ENCODE measurements around the gene MCUB. TPM values are rescaled to one million over a fixed set of nuclear protein-coding genes. Genes with fewer than 3 reads are reported as not detected.

The MCUB gene
- total RNA-seq, 1 donor from 2014 or later: 28.5 TPM

- no peak overlapping the region for H3K27ac ChIP-seq
- H3K4me1 ChIP-seq: peaks cover 9% of the 10 kb centered on the region
- intact Hi-C loops (cut with DNase I): no loop called here
- H3K36me3 ChIP-seq: no peaks in the 10 kb centered on the region
- DNase-seq (ENCODE audit: extremely low spot score in 2 of 2): no peak
- H3K27me3 ChIP-seq: no peaks in the 10 kb centered on the region
- no peak for TF ChIP-seq CTCF (IDR thresholded peaks at IDR 0.05)
- no peak for TF ChIP-seq POLR2AphosphoS5 (IDR thresholded peaks at IDR 0.05; ENCODE audit: insufficient read depth in 1 of 2, low read depth in 1 of 2)
- no peak for TF ChIP-seq POLR2A (IDR thresholded peaks at IDR 0.05)
- H3K4me3 ChIP-seq: no peak overlapping the region
- H3K9me3 ChIP-seq: no peaks in the 10 kb centered on the region
Measured at GRCh38 chr4:109708435-109708834, 148.4 kb downstream of the MCUB start.

- DNase-seq (ENCODE audit: extremely low spot score in 2 of 2): no peak
- TF ChIP-seq POLR2AphosphoS5 (IDR thresholded peaks at IDR 0.05; ENCODE audit: insufficient read depth in 1 of 2, low read depth in 1 of 2) (no peak), CTCF (IDR thresholded peaks at IDR 0.05) (no peak), POLR2A (IDR thresholded peaks at IDR 0.05) (no peak)
- intact Hi-C loops (cut with DNase I): no loop called here
- H3K4me3 ChIP-seq: no peak overlapping the region
- H3K36me3 ChIP-seq: no peaks in the 10 kb centered on the region
- no peak overlapping the region for H3K27ac ChIP-seq
- peaks cover 3% of the 10 kb centered on the region for H3K4me1 ChIP-seq
- no peaks in the 10 kb centered on the region for H3K27me3 ChIP-seq
- no peaks in the 10 kb centered on the region for H3K9me3 ChIP-seq
Measured at GRCh38 chr4:109708990-109709389, 148.9 kb downstream of the MCUB start.

- Histone ChIP-seq H3K27me3 (no peaks in the 10 kb centered on the region), H3K4me1 (no peaks in the 10 kb centered on the region), H3K27ac (no peak overlapping the region), H3K4me3 (no peak overlapping the region), H3K36me3 (peaks cover 0 to 23% of the 10 kb centered on the region in 2 donors), H3K9me3 (no peaks in the 10 kb centered on the region)
- no peak for TF ChIP-seq POLR2A (IDR thresholded peaks at IDR 0.05)
- TF ChIP-seq POLR2AphosphoS5 (IDR thresholded peaks at IDR 0.05; ENCODE audit: insufficient read depth in 1 of 2, low read depth in 1 of 2): no peak
- no peak for TF ChIP-seq CTCF (IDR thresholded peaks at IDR 0.05)
- intact Hi-C loops (cut with DNase I): no loop called here
- DNase-seq (ENCODE audit: extremely low spot score in 2 of 2): no peak
Measured at GRCh38 chr4:109713500-109713899, 153.5 kb downstream of the MCUB start.

- no peak overlapping the region for H3K4me3 ChIP-seq
- no peak overlapping the region for H3K27ac ChIP-seq
- TF ChIP-seq POLR2A (IDR thresholded peaks at IDR 0.05) (no peak), CTCF (IDR thresholded peaks at IDR 0.05) (no peak), POLR2AphosphoS5 (IDR thresholded peaks at IDR 0.05; ENCODE audit: insufficient read depth in 1 of 2, low read depth in 1 of 2) (no peak)
- no peak for DNase-seq (ENCODE audit: extremely low spot score in 2 of 2)
- no peaks in the 10 kb centered on the region for H3K9me3 ChIP-seq
- intact Hi-C loops (cut with DNase I): no loop called here
- H3K36me3 ChIP-seq: peaks cover 0 to 23% of the 10 kb centered on the region in 2 donors
- no peaks in the 10 kb centered on the region for H3K27me3 ChIP-seq
- H3K4me1 ChIP-seq: no peaks in the 10 kb centered on the region
Measured at GRCh38 chr4:109718759-109719158, 158.7 kb downstream of the MCUB start.

- H3K36me3 ChIP-seq: peaks cover 0 to 20% of the 10 kb centered on the region in 2 donors
- TF ChIP-seq POLR2AphosphoS5 (IDR thresholded peaks at IDR 0.05; ENCODE audit: insufficient read depth in 1 of 2, low read depth in 1 of 2) (no peak), POLR2A (IDR thresholded peaks at IDR 0.05) (no peak), CTCF (IDR thresholded peaks at IDR 0.05) (no peak)
Measured at GRCh38 chr4:109719604-109720003, 159.6 kb downstream of the MCUB start.

More at GRCh38 chr4:109719604-109720003, 159.6 kb downstream of the MCUB start:
- H3K9me3 ChIP-seq: no peaks in the 10 kb centered on the region
- intact Hi-C loops (cut with DNase I): no loop called here
- no peak for DNase-seq (ENCODE audit: extremely low spot score in 2 of 2)
- H3K4me3 ChIP-seq: no peak overlapping the region
- no peaks in the 10 kb centered on the region for H3K4me1 ChIP-seq
- no peaks in the 10 kb centered on the region for H3K27me3 ChIP-seq
- H3K27ac ChIP-seq: no peak overlapping the region
